Measurements from ENCODE around the gene IGF1R. TPM values are rescaled to one million over a fixed set of nuclear protein-coding genes. Genes with fewer than 3 reads are reported as not detected.

IGF1R gene
- total RNA-seq, 2 donors from 2014 or later, result 35.0 to 37.0 TPM

- Histone ChIP-seq H3K27me3 (no peaks in the 10 kb centered on the region), H3K27ac (peak overlapping the region; percentile 22), H3K4me3 (no peak overlapping the region), H3K36me3 (no peaks in the 10 kb centered on the region), H3K9me3 (no peaks in the 10 kb centered on the region), H3K9ac (ENCODE audit: low read depth in 2 of 2, low read length in 2 of 2) (no peak overlapping the region), H3K4me1 (no peaks in the 10 kb centered on the region)
- no peak for TF ChIP-seq CTCF (IDR thresholded peaks at IDR 0.05)
- DNase-seq, result no peak
- intact Hi-C loops (cut with DNase I), result no loop called here
Observed at GRCh38 chr15:98823616-98824015, 175.3 kb downstream of the IGF1R start.

DNA sequence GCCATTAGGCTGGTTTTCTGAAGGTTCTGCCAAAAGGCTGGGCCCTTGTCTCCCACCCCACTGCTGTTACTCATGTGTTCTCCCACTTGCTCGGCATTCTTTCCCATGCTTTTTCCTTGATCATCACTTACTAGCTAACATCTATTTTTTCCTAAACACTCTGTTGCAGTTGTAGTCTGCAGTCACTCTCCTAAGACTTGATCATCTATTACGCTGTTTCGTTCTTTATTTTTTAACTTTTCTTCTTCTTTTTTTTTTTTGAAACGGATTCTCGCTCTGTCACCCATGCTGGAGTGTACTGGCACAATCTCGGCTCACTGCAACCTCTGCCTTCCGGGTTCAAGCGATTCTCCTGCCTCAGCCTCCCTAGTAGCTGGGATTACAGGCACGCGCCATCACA lies 176.3 kb downstream of the IGF1R start:
- intact Hi-C loops (cut with DNase I), result no loop called here

GRCh38 chr15:98826658-98827057 lies 178.3 kb downstream of the IGF1R start:
- no peak for DNase-seq
- intact Hi-C loops (cut with DNase I), result no loop called here
- no peak for TF ChIP-seq CTCF (IDR thresholded peaks at IDR 0.05)

More for the DNA sequence above, 176.3 kb downstream of the IGF1R start:
- no peaks in the 10 kb centered on the region for H3K27me3 ChIP-seq
- no peaks in the 10 kb centered on the region for H3K4me1 ChIP-seq
- no peak overlapping the region for H3K4me3 ChIP-seq
- no peaks in the 10 kb centered on the region for H3K36me3 ChIP-seq
- no peak for TF ChIP-seq CTCF (IDR thresholded peaks at IDR 0.05)
- no peaks in the 10 kb centered on the region for H3K9me3 ChIP-seq
- H3K9ac ChIP-seq (ENCODE audit: low read depth in 2 of 2, low read length in 2 of 2), result no peak overlapping the region
- DNase-seq, result no peak
- no peak overlapping the region for H3K27ac ChIP-seq

DNA sequence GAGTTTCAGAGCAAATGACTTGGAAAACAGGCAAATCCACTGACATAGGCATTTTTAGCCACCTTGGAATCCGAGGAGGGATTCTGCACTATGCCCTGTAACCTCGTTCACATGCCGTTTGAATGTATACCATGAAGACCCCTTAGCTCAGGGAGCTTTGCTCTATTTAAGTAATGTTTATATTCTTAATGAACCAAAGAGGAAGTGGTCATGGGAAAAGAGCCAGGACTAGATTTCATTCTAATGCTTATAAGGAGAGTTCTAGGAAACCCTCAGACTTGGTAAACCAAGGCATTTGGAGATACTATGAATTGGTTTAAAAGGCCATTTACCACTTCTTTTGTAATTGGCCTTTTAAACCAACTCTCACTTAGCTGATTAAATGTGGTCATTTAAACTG lies 178.9 kb downstream of the IGF1R start:
- intact Hi-C loops (cut with DNase I), result no loop called here
- TF ChIP-seq CTCF (IDR thresholded peaks at IDR 0.05), result no peak
- Histone ChIP-seq H3K4me3 (no peak overlapping the region), H3K36me3 (no peaks in the 10 kb centered on the region), H3K4me1 (no peaks in the 10 kb centered on the region), H3K27me3 (no peaks in the 10 kb centered on the region), H3K9me3 (no peaks in the 10 kb centered on the region), H3K9ac (ENCODE audit: low read depth in 2 of 2, low read length in 2 of 2) (no peak overlapping the region), H3K27ac (no peak overlapping the region)
- DNase-seq, result no peak

More at GRCh38 chr15:98826658-98827057, 178.3 kb downstream of the IGF1R start:
- no peaks in the 10 kb centered on the region for H3K27me3 ChIP-seq
- H3K27ac ChIP-seq, result no peak overlapping the region
- H3K9ac ChIP-seq (ENCODE audit: low read depth in 2 of 2, low read length in 2 of 2), result no peak overlapping the region
- H3K4me1 ChIP-seq, result no peaks in the 10 kb centered on the region
- H3K9me3 ChIP-seq, result no peaks in the 10 kb centered on the region
- H3K36me3 ChIP-seq, result no peaks in the 10 kb centered on the region
- H3K4me3 ChIP-seq, result no peak overlapping the region

GRCh38 chr15:98830034-98830634 lies 181.8 kb downstream of the IGF1R start:
- no peaks in the 10 kb centered on the region for H3K27me3 ChIP-seq
- no peak overlapping the region for H3K27ac ChIP-seq
- H3K4me1 ChIP-seq, result no peaks in the 10 kb centered on the region
- H3K9ac ChIP-seq (ENCODE audit: low read depth in 2 of 2, low read length in 2 of 2), result no peak overlapping the region
- TF ChIP-seq CTCF (IDR thresholded peaks at IDR 0.05), result no peak
- intact Hi-C loops (cut with DNase I), result no loop called here
- no peak for DNase-seq
- H3K36me3 ChIP-seq, result no peaks in the 10 kb centered on the region
- no peak overlapping the region for H3K4me3 ChIP-seq
- H3K9me3 ChIP-seq, result no peaks in the 10 kb centered on the region

All from colonic mucosa (tissue), 4 donors.